Body of pancreas (tissue), 4 donors: ENCODE measurements around the gene MAPK8.

Experiments used
- POLR2A ChIP-seq, 3 donors: fragments of 450-650 bp; IDR thresholded peaks; one replicate each; pipeline ENCODE4 v1.6.1; 2016; ENCODE audit warnings: antibody characterized with exemption in 3 of 3, mild to moderate bottlenecking in 2 of 3
- TF ChIP-seq, protein P1 (sequence below), 7 experiments: fragments of 450-650 bp in 4 of 7; fragments of 200-600 bp in 3 of 7; sonication (generic) in 3 of 7; IDR thresholded peaks; one replicate each; pipeline ENCODE4 v1.5.1; 2016 to 2019; ENCODE audit warnings: antibody characterized with exemption in 7 of 7

DNA sequence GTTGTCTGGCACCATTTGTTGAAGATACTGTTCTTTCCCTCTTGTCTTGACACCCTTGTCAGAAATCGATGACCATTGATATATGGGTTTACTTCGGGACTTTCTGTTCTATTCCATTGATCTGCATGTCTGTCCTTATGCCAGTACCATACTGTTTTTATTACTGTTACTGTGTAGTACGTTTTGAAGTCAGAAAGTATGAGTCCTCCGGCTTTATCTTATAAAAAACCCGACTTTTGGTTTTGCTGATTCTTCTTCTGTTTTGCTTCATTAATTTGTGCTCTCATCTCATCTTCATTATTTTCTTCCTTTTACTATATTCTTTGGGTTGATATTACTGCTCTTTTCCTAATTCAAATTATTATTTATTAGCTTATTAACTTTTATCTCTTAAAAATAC, 52.4 kb downstream of the MAPK8 start:
- TF ChIP-seq, protein P1, sequence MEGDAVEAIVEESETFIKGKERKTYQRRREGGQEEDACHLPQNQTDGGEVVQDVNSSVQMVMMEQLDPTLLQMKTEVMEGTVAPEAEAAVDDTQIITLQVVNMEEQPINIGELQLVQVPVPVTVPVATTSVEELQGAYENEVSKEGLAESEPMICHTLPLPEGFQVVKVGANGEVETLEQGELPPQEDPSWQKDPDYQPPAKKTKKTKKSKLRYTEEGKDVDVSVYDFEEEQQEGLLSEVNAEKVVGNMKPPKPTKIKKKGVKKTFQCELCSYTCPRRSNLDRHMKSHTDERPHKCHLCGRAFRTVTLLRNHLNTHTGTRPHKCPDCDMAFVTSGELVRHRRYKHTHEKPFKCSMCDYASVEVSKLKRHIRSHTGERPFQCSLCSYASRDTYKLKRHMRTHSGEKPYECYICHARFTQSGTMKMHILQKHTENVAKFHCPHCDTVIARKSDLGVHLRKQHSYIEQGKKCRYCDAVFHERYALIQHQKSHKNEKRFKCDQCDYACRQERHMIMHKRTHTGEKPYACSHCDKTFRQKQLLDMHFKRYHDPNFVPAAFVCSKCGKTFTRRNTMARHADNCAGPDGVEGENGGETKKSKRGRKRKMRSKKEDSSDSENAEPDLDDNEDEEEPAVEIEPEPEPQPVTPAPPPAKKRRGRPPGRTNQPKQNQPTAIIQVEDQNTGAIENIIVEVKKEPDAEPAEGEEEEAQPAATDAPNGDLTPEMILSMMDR (IDR thresholded peaks at IDR 0.05) = no peak
- no peak for TF ChIP-seq POLR2A (IDR thresholded peaks at IDR 0.05)
